ENCODE data around the gene TBCD. TPM values are rescaled to one million over a fixed set of nuclear protein-coding genes. Genes with fewer than 3 reads are reported as not detected.
A peak's percentile ranks its signal among the peaks of the same experiment; 100 is the strongest.

Gene TBCD
- total RNA-seq, 1 experiment from 2014 or later, result 173 TPM

DNA sequence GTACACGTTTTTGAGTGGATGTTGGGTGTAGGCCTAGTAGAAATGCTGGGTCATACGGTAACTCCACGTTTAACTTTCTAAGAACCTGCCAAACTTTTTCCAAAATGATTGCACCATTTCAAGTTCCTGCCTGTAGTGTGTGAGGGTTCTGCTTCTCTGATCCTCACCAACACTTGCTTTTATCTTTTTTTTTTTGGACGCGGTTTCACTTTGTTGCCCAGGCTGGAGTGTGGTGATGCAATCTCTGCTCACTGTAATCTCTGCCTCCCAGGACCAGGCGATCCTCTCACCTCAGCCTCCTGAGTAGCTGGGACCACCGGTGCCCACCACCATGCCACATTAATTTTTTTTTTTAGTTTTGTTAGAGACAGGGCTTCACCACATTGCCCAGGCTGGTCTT is 64.5 kb downstream of the TBCD start:
- Mint-ChIP-seq H3K27me3 (ENCODE audit: low read depth) (no peaks in the 10 kb centered on the region), H3K27ac (peak overlapping the region; percentile 20; the same call in 1 of the 2 replicates), H3K9me3 (peaks cover 5% of the 10 kb centered on the region), H3K4me3 (no peak overlapping the region), H3K4me1 (peaks cover 24% of the 10 kb centered on the region), H3K36me3 (peaks cover 79% of the 10 kb centered on the region)
- POLR2A ChIA-PET, result no interaction called here
- ATAC-seq (no peak), DNase-seq (ENCODE audit: low spot score) (no peak)
- TF ChIP-seq NFATC4 (CRISPR knock-in tag; IDR thresholded peaks at IDR 0.05) (no peak), RELA (CRISPR knock-in tag; IDR thresholded peaks at IDR 0.05; ENCODE audit: borderline replicate concordance) (no peak), TP53 (CRISPR knock-in tag; IDR thresholded peaks at IDR 0.05) (no peak), CREM (CRISPR knock-in tag; IDR thresholded peaks at IDR 0.05) (no peak), JUN (CRISPR knock-in tag; IDR thresholded peaks at IDR 0.05) (no peak), EMX1 (CRISPR knock-in tag; IDR thresholded peaks at IDR 0.05) (no peak), GTF2I (CRISPR knock-in tag; conservative IDR thresholded peaks at IDR 0.05) (no peak), MYBL2 (CRISPR knock-in tag; IDR thresholded peaks at IDR 0.05) (no peak), NR3C1 (CRISPR knock-in tag; conservative IDR thresholded peaks at IDR 0.05; ENCODE audit: low read depth) (no peak), CREB1 (CRISPR knock-in tag; IDR thresholded peaks at IDR 0.05) (no peak), TEAD4 (CRISPR knock-in tag; IDR thresholded peaks at IDR 0.05) (no peak)
- TF ChIP-seq, protein P1, sequence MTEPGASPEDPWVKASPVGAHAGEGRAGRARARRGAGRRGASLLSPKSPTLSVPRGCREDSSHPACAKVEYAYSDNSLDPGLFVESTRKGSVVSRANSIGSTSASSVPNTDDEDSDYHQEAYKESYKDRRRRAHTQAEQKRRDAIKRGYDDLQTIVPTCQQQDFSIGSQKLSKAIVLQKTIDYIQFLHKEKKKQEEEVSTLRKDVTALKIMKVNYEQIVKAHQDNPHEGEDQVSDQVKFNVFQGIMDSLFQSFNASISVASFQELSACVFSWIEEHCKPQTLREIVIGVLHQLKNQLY (CRISPR knock-in tag; IDR thresholded peaks at IDR 0.05), result no peak
- TF ChIP-seq, protein P2, sequence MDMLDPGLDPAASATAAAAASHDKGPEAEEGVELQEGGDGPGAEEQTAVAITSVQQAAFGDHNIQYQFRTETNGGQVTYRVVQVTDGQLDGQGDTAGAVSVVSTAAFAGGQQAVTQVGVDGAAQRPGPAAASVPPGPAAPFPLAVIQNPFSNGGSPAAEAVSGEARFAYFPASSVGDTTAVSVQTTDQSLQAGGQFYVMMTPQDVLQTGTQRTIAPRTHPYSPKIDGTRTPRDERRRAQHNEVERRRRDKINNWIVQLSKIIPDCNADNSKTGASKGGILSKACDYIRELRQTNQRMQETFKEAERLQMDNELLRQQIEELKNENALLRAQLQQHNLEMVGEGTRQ (CRISPR knock-in tag; IDR thresholded peaks at IDR 0.05), result no peak
- TF ChIP-seq, protein P3, sequence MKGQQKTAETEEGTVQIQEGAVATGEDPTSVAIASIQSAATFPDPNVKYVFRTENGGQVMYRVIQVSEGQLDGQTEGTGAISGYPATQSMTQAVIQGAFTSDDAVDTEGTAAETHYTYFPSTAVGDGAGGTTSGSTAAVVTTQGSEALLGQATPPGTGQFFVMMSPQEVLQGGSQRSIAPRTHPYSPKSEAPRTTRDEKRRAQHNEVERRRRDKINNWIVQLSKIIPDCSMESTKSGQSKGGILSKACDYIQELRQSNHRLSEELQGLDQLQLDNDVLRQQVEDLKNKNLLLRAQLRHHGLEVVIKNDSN (CRISPR knock-in tag; IDR thresholded peaks at IDR 0.05), result no peak
- TF ChIP-seq, protein P4, sequence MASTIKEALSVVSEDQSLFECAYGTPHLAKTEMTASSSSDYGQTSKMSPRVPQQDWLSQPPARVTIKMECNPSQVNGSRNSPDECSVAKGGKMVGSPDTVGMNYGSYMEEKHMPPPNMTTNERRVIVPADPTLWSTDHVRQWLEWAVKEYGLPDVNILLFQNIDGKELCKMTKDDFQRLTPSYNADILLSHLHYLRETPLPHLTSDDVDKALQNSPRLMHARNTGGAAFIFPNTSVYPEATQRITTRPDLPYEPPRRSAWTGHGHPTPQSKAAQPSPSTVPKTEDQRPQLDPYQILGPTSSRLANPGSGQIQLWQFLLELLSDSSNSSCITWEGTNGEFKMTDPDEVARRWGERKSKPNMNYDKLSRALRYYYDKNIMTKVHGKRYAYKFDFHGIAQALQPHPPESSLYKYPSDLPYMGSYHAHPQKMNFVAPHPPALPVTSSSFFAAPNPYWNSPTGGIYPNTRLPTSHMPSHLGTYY (CRISPR knock-in tag; IDR thresholded peaks at IDR 0.05), result no peak
- TF ChIP-seq, protein P5, sequence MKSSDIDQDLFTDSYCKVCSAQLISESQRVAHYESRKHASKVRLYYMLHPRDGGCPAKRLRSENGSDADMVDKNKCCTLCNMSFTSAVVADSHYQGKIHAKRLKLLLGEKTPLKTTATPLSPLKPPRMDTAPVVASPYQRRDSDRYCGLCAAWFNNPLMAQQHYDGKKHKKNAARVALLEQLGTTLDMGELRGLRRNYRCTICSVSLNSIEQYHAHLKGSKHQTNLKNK (CRISPR knock-in tag; IDR thresholded peaks at IDR 0.05), result no peak
- TF ChIP-seq, protein P6, sequence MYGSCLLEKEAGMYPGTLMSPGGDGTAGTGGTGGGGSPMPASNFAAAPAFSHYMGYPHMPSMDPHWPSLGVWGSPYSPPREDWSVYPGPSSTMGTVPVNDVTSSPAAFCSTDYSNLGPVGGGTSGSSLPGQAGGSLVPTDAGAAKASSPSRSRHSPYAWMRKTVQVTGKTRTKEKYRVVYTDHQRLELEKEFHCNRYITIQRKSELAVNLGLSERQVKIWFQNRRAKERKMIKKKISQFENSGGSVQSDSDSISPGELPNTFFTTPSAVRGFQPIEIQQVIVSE (CRISPR knock-in tag; IDR thresholded peaks at IDR 0.05; ENCODE audit: borderline replicate concordance), result no peak
- TF ChIP-seq, protein P7, sequence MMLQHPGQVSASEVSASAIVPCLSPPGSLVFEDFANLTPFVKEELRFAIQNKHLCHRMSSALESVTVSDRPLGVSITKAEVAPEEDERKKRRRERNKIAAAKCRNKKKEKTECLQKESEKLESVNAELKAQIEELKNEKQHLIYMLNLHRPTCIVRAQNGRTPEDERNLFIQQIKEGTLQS (CRISPR knock-in tag; conservative IDR thresholded peaks at IDR 0.05), result no peak
- CTCF ChIA-PET, result no interaction called here

DNA sequence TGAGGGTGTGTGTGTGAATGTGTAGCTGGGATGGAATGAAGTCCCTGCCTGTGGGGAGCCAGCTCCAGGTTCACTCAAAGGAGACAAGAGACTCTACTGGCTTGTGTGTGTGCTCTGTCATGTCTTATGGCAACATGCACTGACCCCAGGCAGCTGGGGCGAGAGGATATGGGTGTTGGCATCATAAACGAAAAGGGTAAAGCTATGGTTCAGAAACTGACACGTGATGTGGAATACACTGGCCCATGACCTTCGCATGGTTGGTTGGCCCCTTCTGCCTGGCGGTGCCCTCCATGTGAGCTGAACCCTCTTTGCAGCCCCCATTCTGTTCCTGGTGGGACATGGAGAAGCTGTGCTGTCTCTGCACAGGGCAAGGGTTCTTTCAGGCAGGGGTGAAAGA is 66.1 kb downstream of the TBCD start:
- H3K4me1 Mint-ChIP-seq, result peaks cover 38% of the 10 kb centered on the region
- H3K27ac Mint-ChIP-seq, result no peak overlapping the region
- H3K36me3 Mint-ChIP-seq, result peaks cover 73% of the 10 kb centered on the region
- ATAC-seq (no peak), DNase-seq (ENCODE audit: low spot score) (no peak)
- no peak for TF ChIP-seq TCF7 (CRISPR knock-in tag; IDR thresholded peaks at IDR 0.05; ENCODE audit: low read depth)
- TF ChIP-seq, protein P8, sequence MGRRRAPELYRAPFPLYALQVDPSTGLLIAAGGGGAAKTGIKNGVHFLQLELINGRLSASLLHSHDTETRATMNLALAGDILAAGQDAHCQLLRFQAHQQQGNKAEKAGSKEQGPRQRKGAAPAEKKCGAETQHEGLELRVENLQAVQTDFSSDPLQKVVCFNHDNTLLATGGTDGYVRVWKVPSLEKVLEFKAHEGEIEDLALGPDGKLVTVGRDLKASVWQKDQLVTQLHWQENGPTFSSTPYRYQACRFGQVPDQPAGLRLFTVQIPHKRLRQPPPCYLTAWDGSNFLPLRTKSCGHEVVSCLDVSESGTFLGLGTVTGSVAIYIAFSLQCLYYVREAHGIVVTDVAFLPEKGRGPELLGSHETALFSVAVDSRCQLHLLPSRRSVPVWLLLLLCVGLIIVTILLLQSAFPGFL (CRISPR knock-in tag; IDR thresholded peaks at IDR 0.05; ENCODE audit: borderline replicate concordance), result no peak
- no peak for TF ChIP-seq NFATC4 (CRISPR knock-in tag; IDR thresholded peaks at IDR 0.05)
- TF ChIP-seq GTF2I (CRISPR knock-in tag; conservative IDR thresholded peaks at IDR 0.05), result no peak
- TF ChIP-seq ZNF138 (CRISPR knock-in tag; conservative IDR thresholded peaks at IDR 0.05), result no peak
- TF ChIP-seq, protein P6 (CRISPR knock-in tag; IDR thresholded peaks at IDR 0.05; ENCODE audit: borderline replicate concordance), result no peak
- no peak for TF ChIP-seq FOXJ3 (CRISPR knock-in tag; IDR thresholded peaks at IDR 0.05; ENCODE audit: borderline replicate concordance)
- H3K4me3 Mint-ChIP-seq, result no peak overlapping the region
- H3K27me3 Mint-ChIP-seq (ENCODE audit: low read depth), result no peaks in the 10 kb centered on the region
- peaks cover 5% of the 10 kb centered on the region for H3K9me3 Mint-ChIP-seq
- ChIA-PET CTCF (interaction anchor here (0.5 to 1.4 kb wide), 2 partner anchors 19 to 36 kb away, joined by 3 to 4 read pairs; no protein-coding TSS in a partner anchor), POLR2A (no interaction called here)
